Activated naive CD4-positive, alpha-beta T cell treated with anti-CD3 and anti-CD28 coated beads, Interleukin-2, amount 50 U/mL, for 24 hours (primary cell): ENCODE data around the gene BCAT1.
A peak's percentile ranks its signal among the peaks of the same experiment; 100 is the strongest.

Source experiments
- H3K27ac Mint-ChIP-seq: one replicate; pipeline ENCODE4 v1.8.0; 2021; ENCODE audit warnings: mild to moderate bottlenecking, mixed read lengths
- H3K27me3 Mint-ChIP-seq: one replicate; pipeline ENCODE4 v1.8.0; 2021; ENCODE audit warnings: mixed read lengths
- H3K36me3 Mint-ChIP-seq: one replicate; pipeline ENCODE4 v1.8.0; 2021; ENCODE audit warnings: mixed read lengths
- H3K4me1 Mint-ChIP-seq: one replicate; pipeline ENCODE4 v1.8.0; 2021; ENCODE audit warnings: mixed read lengths
- H3K4me3 Mint-ChIP-seq: one replicate; pipeline ENCODE4 v1.8.0; 2021; ENCODE audit warnings: mild to moderate bottlenecking, mixed read lengths
- H3K9me3 Mint-ChIP-seq: one replicate; pipeline ENCODE4 v1.8.0; 2021; ENCODE audit warnings: mixed read lengths

Gene BCAT1

DNA sequence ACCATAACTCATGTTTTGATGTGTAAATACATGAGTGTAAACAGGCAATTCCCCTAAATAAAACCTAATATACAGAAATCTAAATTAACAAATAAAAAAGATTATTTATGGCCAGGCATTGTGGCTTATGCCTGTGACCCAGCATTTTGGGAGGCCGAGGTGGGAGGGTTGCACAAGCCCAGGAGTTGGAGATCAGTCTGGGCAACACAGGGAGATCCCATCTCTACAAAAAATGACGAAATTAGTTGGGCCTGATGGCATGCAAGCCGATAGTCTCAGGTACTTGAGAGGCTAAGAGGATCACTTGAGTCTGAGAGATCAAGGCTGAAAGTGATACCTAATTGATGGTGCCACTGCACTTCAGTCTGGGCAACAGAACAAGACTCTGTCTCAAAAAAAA lies 48.7 kb downstream of the BCAT1 start:
- H3K27ac Mint-ChIP-seq: no peak overlapping the region
- H3K4me1 Mint-ChIP-seq: peaks cover 34% of the 10 kb centered on the region
- no peaks in the 10 kb centered on the region for H3K36me3 Mint-ChIP-seq
- no peaks in the 10 kb centered on the region for H3K9me3 Mint-ChIP-seq
- no peak overlapping the region for H3K4me3 Mint-ChIP-seq
- peaks cover 23% of the 10 kb centered on the region for H3K27me3 Mint-ChIP-seq

DNA sequence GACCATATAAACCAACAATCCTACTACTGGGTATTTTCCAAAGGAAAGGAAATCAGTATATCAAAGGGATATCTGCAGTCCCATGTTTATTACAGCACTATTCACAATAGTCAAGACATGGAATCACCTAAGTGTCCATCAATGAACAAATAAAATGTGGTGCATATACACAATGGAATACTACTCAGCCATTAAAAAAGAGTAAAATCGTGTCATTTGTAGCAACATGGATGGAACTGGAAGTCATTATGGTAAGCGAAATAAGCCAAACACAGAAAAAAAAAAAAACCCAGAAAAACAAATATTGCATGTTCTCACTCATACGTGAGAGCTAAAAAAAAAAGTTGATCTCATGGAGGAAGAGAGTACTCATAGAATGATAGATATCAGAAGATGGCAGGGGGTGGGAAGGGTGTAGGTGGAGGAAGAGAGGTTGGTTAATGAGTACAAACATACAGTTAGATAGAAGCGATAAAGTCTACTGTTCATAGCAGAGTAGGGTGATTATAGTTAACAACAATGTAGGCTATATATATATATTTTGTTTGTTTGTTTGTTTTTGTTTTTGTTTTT lies 49.3 kb downstream of the BCAT1 start:
- Mint-ChIP-seq H3K4me3 (no peak overlapping the region), H3K9me3 (no peaks in the 10 kb centered on the region), H3K4me1 (peaks cover 34% of the 10 kb centered on the region), H3K36me3 (no peaks in the 10 kb centered on the region), H3K27me3 (peaks cover 25% of the 10 kb centered on the region), H3K27ac (peak overlapping the region; percentile 43)

DNA sequence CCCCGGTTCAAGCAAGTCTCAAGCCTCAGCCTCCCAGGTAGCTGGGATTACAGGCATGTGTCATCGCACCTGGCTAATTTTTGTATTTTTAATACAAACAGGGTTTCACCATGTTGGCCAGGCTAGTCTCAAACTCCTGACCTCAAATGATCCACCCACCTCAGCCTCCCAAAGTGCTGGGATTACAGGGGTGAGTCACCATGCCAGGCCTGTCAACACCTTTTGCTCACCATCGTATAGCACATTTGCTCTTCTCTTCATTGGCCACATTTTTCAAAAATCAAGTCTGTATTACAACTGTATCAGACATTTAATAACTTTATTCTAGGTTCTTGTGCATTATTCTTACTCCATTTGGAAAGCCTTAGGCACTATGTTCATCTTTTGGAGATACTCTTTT lies 50.3 kb downstream of the BCAT1 start:
- Mint-ChIP-seq H3K27ac (no peak overlapping the region), H3K36me3 (no peaks in the 10 kb centered on the region), H3K27me3 (peaks cover 26% of the 10 kb centered on the region), H3K4me3 (no peak overlapping the region), H3K4me1 (peaks cover 31% of the 10 kb centered on the region), H3K9me3 (no peaks in the 10 kb centered on the region)

DNA sequence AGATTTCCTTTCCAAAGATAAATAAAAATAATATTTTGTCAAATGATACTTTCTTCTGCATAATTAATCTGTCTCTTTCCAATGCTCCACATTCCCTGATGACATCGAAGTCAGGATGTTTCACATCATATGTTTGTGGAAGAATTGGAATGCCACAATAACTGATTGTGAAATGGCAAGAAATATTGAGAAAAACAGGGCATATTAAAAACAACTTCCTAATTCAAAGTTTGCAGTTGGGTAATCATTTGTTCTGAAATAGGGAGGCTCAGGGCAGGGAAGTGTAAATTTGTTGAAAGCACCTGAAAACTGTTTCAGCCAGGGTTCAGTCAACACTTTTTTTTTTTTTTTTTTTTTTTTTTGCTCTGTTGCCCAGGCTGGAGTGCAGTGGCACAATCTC lies 50.7 kb downstream of the BCAT1 start:
- peaks cover 23% of the 10 kb centered on the region for H3K27me3 Mint-ChIP-seq

DNA sequence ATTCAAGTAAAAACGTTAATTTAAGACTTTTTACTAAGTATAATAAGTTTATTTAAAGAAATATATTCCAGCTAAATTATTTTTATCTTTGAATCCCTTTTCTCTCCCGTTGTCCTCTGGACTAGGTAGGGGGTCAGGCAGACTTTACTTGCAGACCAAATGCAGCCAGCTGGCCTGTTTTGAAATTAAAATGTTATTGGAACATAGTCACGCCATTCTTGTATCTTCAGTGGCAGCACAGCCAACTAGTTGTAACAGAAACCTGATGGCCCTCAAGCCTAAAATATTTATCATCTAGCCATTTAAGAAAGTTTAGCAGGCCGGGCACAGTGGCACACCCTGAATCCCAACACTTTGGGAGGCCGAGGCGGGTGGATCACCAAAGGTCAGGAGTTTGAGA lies 52.7 kb downstream of the BCAT1 start:
- Mint-ChIP-seq H3K36me3 (no peaks in the 10 kb centered on the region), H3K9me3 (no peaks in the 10 kb centered on the region), H3K27me3 (peaks cover 19% of the 10 kb centered on the region), H3K4me1 (peaks cover 12% of the 10 kb centered on the region), H3K4me3 (no peak overlapping the region), H3K27ac (no peak overlapping the region)

More for the DNA sequence above, 50.7 kb downstream of the BCAT1 start:
- no peaks in the 10 kb centered on the region for H3K9me3 Mint-ChIP-seq
- peaks cover 27% of the 10 kb centered on the region for H3K4me1 Mint-ChIP-seq
- H3K27ac Mint-ChIP-seq: no peak overlapping the region
- no peaks in the 10 kb centered on the region for H3K36me3 Mint-ChIP-seq
- H3K4me3 Mint-ChIP-seq: no peak overlapping the region

DNA sequence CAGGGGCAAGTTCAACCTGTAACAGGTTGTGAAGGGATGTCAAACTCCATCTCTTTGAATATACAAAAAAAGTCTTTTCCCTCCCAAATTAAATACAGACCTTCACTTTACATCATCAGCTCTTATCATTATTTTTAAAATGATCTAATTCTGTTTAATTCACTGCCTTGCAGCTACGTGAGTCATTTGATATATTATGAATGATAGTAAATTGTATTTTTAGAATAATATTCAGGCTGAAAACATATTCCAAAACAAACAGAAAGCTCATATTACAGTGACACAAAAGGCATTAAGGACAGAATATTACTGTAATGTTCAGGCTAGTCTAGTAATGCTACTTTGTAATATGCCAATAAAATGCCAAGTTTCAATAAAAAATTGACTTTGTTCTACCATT lies 53.3 kb downstream of the BCAT1 start:
- H3K4me1 Mint-ChIP-seq: peaks cover 8% of the 10 kb centered on the region
- no peak overlapping the region for H3K27ac Mint-ChIP-seq
- no peak overlapping the region for H3K4me3 Mint-ChIP-seq
- H3K36me3 Mint-ChIP-seq: no peaks in the 10 kb centered on the region
- H3K27me3 Mint-ChIP-seq: peaks cover 17% of the 10 kb centered on the region
- no peaks in the 10 kb centered on the region for H3K9me3 Mint-ChIP-seq

DNA sequence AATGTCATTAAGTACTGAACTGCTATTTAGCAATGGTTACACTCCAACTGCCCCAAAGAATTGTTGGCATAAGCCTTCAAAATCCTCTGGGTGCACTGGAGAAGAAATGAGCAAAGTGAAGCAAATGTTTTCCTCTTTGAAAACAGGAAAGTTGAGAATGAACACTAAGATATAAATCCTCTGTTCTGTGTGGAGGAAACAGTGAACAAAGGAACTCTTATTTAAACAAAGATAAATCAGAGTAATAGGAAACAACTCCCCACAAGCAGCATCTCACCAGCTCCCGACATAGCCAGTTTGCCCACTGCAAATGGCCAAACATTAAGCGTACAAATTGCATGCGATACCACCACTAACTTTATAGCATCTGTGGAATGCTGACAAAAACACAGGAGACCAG lies 54.0 kb downstream of the BCAT1 start:
- Mint-ChIP-seq H3K27me3 (peaks cover 17% of the 10 kb centered on the region), H3K4me3 (no peak overlapping the region), H3K27ac (no peak overlapping the region), H3K9me3 (no peaks in the 10 kb centered on the region), H3K4me1 (peaks cover 5% of the 10 kb centered on the region), H3K36me3 (no peaks in the 10 kb centered on the region)

DNA sequence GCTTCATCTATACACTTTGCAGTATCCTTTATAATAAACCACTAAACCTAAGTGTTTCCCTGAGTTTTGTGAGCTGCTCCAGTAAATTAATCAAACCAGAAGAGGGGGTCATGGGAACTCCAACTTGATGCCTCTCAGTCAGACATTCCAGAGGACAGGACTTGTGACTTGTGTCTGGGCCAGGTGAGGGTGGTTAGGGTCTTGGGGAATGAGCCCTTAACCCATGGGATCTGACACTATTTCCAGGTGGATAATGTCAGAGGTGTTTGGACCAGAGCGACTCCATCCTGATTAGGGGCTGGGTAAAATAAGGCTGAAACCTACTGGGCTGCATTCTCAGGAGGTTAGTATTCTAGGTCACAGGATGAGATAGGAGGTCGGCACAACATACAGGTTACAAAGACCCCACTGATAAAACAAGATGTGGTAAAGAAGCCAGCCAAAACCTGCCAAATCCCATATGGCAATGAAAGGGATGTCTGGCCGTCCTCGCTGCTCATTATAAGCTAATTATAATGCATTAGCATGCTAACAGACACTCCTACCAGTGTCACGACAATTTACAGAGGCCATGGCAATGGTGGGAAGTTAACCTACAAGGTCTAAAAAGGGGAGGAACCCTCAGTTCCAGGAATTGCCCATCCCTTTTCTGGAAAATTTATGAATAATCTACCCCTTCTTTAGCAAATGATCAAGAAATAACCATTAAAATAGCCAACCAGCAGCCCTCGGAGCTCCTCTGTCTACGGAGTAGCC lies 58.7 kb downstream of the BCAT1 start:
- Mint-ChIP-seq H3K4me3 (no peak overlapping the region), H3K4me1 (no peaks in the 10 kb centered on the region), H3K27me3 (peaks cover 9% of the 10 kb centered on the region), H3K36me3 (no peaks in the 10 kb centered on the region), H3K9me3 (no peaks in the 10 kb centered on the region), H3K27ac (no peak overlapping the region)

DNA sequence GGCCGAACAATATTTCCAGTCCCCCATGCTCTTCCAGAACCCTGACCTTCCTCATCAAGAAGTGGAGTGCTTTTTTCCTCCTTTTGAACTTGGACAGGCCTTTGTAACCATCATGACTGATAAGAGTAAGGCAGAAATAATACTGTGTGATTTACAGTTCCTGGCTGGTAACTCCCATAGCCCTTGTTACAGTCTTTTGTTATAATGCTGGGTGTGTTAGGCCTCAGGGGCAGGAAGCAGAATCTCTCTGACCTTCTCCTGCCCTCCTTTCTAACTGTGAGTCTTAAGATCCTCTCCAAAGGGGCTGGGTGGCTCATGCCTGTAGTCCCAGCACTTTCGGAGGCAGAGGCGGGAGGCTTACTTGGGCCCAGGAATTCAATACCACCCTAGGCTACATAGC lies 59.5 kb downstream of the BCAT1 start:
- Mint-ChIP-seq H3K9me3 (no peaks in the 10 kb centered on the region), H3K4me1 (no peaks in the 10 kb centered on the region), H3K4me3 (no peak overlapping the region), H3K27me3 (peaks cover 6% of the 10 kb centered on the region), H3K27ac (no peak overlapping the region), H3K36me3 (no peaks in the 10 kb centered on the region)

DNA sequence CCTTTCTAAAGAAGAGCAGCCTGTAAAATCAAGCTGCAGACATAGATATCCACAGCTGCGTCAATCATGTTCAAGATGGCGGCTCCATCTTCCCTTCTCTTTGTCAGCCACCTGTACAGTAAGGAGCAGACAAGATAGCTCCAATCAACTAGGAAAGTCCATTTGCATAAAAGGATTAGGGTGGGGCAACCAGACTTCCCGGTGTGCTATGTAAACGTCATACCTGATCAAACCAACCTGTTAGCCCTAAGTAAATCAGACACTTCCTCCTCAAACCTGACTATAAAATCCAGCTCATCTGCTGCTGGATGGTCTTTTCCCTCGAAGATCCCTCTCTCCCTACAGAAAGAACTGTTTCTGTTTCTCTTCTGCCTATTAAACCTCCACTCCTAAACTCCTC lies 60.1 kb downstream of the BCAT1 start:
- Mint-ChIP-seq H3K4me3 (no peak overlapping the region), H3K9me3 (no peaks in the 10 kb centered on the region), H3K4me1 (no peaks in the 10 kb centered on the region), H3K36me3 (no peaks in the 10 kb centered on the region), H3K27me3 (peaks cover 4% of the 10 kb centered on the region), H3K27ac (no peak overlapping the region)

DNA sequence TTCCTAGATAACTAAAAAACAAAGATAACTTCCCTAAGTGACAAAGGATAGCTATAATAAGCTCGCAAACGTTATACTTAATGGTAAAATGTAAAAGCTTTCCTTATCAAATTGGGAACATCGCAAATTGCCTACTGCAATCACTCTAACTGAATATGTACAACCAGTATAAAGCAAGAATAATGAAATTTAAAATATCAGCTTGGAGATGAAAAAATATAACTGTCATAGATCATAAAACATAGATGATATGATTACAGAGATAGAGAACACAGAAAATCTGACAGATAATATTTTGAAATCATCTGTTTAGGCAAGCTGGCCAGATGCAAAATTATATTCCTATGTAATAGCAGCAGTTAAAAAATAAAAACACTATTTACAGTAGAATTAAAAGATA lies 64.0 kb downstream of the BCAT1 start:
- H3K4me1 Mint-ChIP-seq: no peaks in the 10 kb centered on the region
- H3K36me3 Mint-ChIP-seq: no peaks in the 10 kb centered on the region
- H3K27me3 Mint-ChIP-seq: peaks cover 1% of the 10 kb centered on the region
- no peak overlapping the region for H3K4me3 Mint-ChIP-seq
- no peaks in the 10 kb centered on the region for H3K9me3 Mint-ChIP-seq
- no peak overlapping the region for H3K27ac Mint-ChIP-seq

DNA sequence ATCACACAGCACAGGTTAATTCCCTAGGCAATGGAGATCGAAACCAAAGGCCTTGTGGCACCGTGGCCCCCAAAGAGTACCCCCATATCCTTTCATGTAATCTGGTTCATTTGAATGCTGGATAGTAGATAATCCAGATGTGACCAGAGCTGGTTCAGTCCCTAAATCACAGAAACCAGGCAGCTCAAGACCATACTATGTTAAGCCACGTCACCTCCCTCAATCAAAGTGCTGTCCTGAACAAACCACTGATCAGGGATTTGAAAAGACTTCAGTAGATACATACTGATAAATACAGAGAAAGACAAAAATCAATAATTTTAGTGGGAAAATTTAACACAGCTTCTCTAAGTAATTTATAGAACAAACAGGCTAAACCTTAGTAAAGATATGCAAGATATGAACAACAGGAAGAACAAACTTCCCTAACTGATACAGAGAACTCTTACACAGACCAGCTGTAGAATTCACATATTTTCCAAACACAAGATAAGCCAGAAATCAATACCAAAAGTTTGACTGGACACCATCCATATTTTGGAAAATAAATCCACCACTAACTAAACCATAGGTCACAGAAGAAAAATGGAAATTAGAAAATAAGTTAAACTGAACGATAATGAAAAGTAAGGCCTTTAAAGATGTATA lies 67.1 kb downstream of the BCAT1 start:
- no peak overlapping the region for H3K4me3 Mint-ChIP-seq
- no peaks in the 10 kb centered on the region for H3K36me3 Mint-ChIP-seq
- H3K4me1 Mint-ChIP-seq: no peaks in the 10 kb centered on the region
- H3K27ac Mint-ChIP-seq: no peak overlapping the region
- peaks cover 1% of the 10 kb centered on the region for H3K27me3 Mint-ChIP-seq
- no peaks in the 10 kb centered on the region for H3K9me3 Mint-ChIP-seq

DNA sequence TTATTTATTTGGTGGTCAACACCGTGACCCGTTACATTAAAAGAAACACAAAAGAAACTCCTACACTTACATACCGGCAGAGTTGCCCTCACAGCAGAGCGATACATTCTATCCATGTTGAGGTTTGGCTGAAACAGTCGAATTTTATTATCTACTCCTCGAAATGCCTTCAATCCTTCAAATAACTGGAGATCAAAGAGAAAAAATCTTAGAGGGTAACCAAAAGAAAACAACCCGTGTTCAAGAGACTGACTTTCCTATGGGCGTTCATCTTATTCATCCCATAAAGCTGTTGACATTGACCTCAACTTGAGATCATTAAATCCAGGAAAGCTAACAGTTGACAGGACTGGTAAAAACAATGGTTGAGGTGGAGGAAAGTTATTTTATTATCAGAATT lies 67.7 kb downstream of the BCAT1 start:
- Mint-ChIP-seq H3K27ac (no peak overlapping the region), H3K9me3 (no peaks in the 10 kb centered on the region), H3K36me3 (no peaks in the 10 kb centered on the region), H3K27me3 (peaks cover 1% of the 10 kb centered on the region), H3K4me1 (no peaks in the 10 kb centered on the region), H3K4me3 (no peak overlapping the region)

DNA sequence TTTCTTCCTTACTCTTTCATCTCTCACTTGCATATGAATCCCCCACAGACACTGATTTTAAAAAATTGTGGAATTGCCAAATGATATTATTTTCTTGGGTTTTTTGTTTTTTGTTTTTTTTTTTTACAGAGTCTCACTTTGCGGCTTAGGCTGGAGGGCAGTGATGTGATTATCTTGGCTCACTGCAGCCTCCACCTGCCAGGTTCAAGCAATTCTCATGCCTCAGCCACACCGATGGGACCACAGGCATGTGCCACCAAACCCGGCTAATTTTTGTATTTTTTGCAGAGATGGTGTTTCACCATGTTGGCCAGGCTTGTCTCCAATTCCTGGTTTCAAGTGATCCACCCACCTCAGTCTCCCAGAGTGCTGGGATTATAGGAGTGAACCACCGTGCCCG lies 68.2 kb downstream of the BCAT1 start:
- Mint-ChIP-seq H3K27ac (no peak overlapping the region), H3K4me1 (no peaks in the 10 kb centered on the region), H3K36me3 (no peaks in the 10 kb centered on the region), H3K9me3 (no peaks in the 10 kb centered on the region), H3K27me3 (peaks cover 1% of the 10 kb centered on the region), H3K4me3 (no peak overlapping the region)

DNA sequence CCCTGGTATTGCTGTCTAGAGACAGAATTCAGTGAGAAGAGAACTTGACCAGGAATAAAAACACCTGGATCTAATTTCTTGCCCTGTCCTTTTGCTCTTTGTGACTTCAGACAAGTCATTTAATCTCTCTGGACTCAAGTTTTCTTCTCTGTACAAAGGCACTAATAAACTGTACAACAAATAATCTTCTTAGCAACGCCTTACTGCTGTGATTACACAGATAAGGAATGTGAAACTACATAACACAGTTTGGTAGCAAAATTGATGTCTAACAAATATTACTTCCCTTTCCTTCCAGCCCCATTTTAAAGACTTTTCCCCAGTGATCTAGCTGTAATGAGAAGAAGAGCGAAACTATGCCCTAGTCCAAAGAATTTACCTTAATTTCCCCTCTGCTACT lies 69.3 kb downstream of the BCAT1 start:
- peaks cover 1% of the 10 kb centered on the region for H3K27me3 Mint-ChIP-seq

DNA sequence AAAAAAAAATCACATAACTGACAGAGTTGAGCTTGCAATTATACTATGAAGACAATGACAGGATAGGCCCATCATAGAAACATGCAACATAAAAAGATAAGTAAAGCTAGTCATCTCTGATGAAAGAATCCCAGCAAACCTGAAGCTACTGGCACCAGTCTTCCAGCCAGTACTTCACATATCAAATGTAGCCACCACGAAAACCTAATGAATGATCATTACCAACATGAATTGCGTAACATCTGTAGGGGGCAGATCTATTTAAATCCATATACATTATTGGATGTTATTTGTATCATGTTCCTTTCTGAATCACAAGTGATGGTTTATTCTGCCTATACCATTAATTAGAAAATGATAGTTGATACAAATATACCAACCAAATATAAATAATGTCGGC lies 73.9 kb downstream of the BCAT1 start:
- H3K36me3 Mint-ChIP-seq: no peaks in the 10 kb centered on the region
- H3K27ac Mint-ChIP-seq: no peak overlapping the region

More for the DNA sequence above, 69.3 kb downstream of the BCAT1 start:
- H3K4me3 Mint-ChIP-seq: no peak overlapping the region
- no peaks in the 10 kb centered on the region for H3K4me1 Mint-ChIP-seq
- no peaks in the 10 kb centered on the region for H3K36me3 Mint-ChIP-seq
- no peaks in the 10 kb centered on the region for H3K9me3 Mint-ChIP-seq
- H3K27ac Mint-ChIP-seq: no peak overlapping the region

More for the DNA sequence above, 73.9 kb downstream of the BCAT1 start:
- Mint-ChIP-seq H3K9me3 (no peaks in the 10 kb centered on the region), H3K4me1 (no peaks in the 10 kb centered on the region), H3K4me3 (no peak overlapping the region), H3K27me3 (no peaks in the 10 kb centered on the region)
